Inflammatory macrophage (primary cell): ENCODE results near the gene GALE.
"Not testable (repeated sequence)": the region's sequence is repeated elsewhere in the genome, so short reads cannot be mapped to it uniquely, and the experiment has no call there.

Source experiments
- DNase-seq, 2 donors: peaks; one replicate each; pipeline ENCODE4 v3.0.0-alpha.2; 2020 to 2022
- total RNA-seq, 18 experiments: gene quantifications; one replicate each; lab custom pipeline; 2026; ENCODE audit warnings: mixed read lengths in 6 of 18, inconsistent platforms in 2 of 18; lab: John Stamatoyannopoulos, UW

Gene GALE
- 12.5 to 76.2 (median 41.5) reads per million in 18 experiments for total RNA-seq

- peak; percentile 95 to 97 for DNase-seq
Measured at GRCh38 chr1:23800400-23801337, at the start of gene GALE. Gene GALE, minus strand, starts transcription at chr1:23800754. Its CDS starts 1,747 bp downstream, at chr1:23799007.

- DNase-seq: no peak
Measured at GRCh38 chr1:23848673-23849616, 48.4 kb upstream of the GALE start.

- DNase-seq: not testable (repeated sequence)
Measured at GRCh38 chr1:23847482-23848095, 47.0 kb upstream of the GALE start.

- DNase-seq: peak in 1 of 2 donors; percentile 46
Measured at GRCh38 chr1:23845163-23845562, 44.6 kb upstream of the GALE start.

- DNase-seq: no peak
Measured at GRCh38 chr1:23843644-23844043, 43.1 kb upstream of the GALE start.

GRCh38 chr1:23838401-23838866, 37.9 kb upstream of the GALE start:
- peak; percentile 54 to 74 for DNase-seq

- DNase-seq: no peak
Measured at GRCh38 chr1:23837908-23838307, 37.4 kb upstream of the GALE start.

- peak; percentile 29 to 30 for DNase-seq
Measured at GRCh38 chr1:23836037-23836436, 35.5 kb upstream of the GALE start.

- DNase-seq: not testable (repeated sequence)
Measured at GRCh38 chr1:23834156-23834555, 33.6 kb upstream of the GALE start.

- no peak for DNase-seq
Measured at GRCh38 chr1:23827717-23828116, 27.2 kb upstream of the GALE start.

GRCh38 chr1:23826590-23826989, 26.0 kb upstream of the GALE start:
- DNase-seq: not testable (repeated sequence)

- DNase-seq: peak in 1 of 2 donors; percentile 19
Measured at GRCh38 chr1:23825762-23826522, 25.4 kb upstream of the GALE start.

- DNase-seq: peak; percentile 94 to 95
Measured at GRCh38 chr1:23825076-23825761, 24.7 kb upstream of the GALE start, which contains the start of gene HMGCL. Gene HMGCL, minus strand, starts transcription at chr1:23825429. Its CDS starts 14 bp downstream, at chr1:23825415.

GRCh38 chr1:23824711-23825075, 24.1 kb upstream of the GALE start:
- DNase-seq: peak in 1 of 2 donors; percentile 22

- no peak for DNase-seq
Measured at GRCh38 chr1:23823767-23824166, 23.2 kb upstream of the GALE start.

- DNase-seq: no peak
Measured at GRCh38 chr1:23817633-23818032, 17.1 kb upstream of the GALE start.

- no peak for DNase-seq
Measured at GRCh38 chr1:23816906-23817305, 16.4 kb upstream of the GALE start.

- DNase-seq: no peak
Measured at GRCh38 chr1:23816361-23816760, 15.8 kb upstream of the GALE start.

- no peak for DNase-seq
Measured at GRCh38 chr1:23814016-23814415, 13.5 kb upstream of the GALE start.

GRCh38 chr1:23810818-23811540, 10.4 kb upstream of the GALE start:
- DNase-seq: peak; percentile 89 to 90
